ENCODE results near the gene ST3GAL5.

Gene ST3GAL5

GRCh38 chr2:85866165-85866659, 22.6 kb downstream of the ST3GAL5 start:
- DNase-seq (ENCODE audit: low read depth): no peak

DNA sequence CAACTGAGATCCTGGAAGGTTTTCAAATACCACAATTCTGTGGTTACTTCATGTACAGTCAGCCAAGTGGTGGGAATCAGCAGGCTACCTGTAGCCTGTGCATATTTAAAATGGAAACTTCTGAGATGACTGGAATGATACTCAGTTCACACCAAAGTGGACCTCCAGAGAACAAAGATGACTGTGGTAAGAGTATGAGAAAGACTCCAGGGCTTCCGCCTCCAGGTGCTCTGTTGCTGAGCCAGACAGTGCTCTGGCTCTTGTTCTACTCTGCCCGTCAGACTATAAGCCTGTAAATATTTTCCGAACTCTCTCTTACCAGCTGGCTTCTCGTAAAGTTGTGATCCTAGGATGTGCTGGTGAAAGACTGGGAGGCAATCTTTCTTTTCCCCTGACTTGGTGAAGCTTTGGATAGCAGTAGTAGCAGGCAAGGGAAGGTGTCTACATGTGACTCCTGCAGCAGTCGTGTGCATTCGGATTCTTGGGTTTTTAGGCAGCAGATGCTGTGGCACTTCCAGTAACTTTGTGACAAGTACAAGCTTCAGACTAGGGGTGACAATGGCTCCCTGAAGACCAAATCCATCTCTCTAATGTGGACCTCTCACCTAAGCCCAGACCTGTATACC, 23.1 kb downstream of the ST3GAL5 start:
- no peak for DNase-seq (ENCODE audit: low read depth)

DNA sequence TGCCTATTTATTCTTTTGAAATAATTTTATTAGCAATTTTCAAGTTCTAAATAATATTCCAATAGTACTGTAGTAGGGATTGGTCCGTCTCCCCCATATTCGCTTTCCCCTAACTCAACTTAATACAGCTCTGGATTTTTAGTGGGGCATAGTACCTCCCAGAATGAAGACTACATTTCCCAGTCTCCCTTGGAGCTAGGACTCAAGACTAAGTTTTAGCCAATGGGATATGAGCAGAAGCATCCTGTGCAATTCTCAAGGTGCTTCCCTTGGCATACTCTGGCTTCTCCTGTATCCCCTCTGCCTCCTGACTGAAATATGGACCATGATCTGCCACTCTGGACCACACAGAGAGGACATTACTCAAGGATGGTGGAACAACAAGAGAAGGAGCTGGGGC, 24.1 kb downstream of the ST3GAL5 start:
- DNase-seq (ENCODE audit: low read depth): no peak

- DNase-seq (ENCODE audit: low read depth): peak; percentile 26
Measured at GRCh38 chr2:85862426-85862825, 26.4 kb downstream of the ST3GAL5 start.

GRCh38 chr2:85861650-85862049, 27.1 kb downstream of the ST3GAL5 start:
- DNase-seq (ENCODE audit: low read depth): no peak

DNA sequence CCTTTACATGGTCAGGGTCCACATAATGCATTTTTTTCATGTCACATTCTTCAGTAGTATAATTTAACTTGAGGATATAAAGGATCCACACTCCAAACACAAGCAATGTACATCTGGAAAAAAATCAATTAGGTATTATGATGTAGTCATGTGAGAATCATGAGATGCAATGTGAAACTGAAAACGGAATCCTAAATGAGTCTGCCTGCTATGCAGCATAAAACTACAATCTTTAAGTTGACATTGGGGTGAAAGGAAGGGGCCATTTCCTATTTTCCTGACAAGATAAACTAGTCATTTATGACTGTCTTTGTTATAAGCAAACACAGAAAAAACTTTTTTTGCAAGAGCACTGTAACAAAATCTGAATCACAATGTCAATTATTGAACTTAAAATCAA, 27.6 kb downstream of the ST3GAL5 start:
- DNase-seq (ENCODE audit: low read depth): no peak

GRCh38 chr2:85858841-85859240, 29.9 kb downstream of the ST3GAL5 start:
- no peak for DNase-seq (ENCODE audit: low read depth)

GRCh38 chr2:85854897-85855296, 33.9 kb downstream of the ST3GAL5 start:
- DNase-seq (ENCODE audit: low read depth): no peak

- no peak for DNase-seq (ENCODE audit: low read depth)
Measured at GRCh38 chr2:85854166-85854509, 34.7 kb downstream of the ST3GAL5 start.

- no peak for DNase-seq (ENCODE audit: low read depth)
Measured at GRCh38 chr2:85853499-85854165, 35.2 kb downstream of the ST3GAL5 start.

- DNase-seq (ENCODE audit: low read depth): peak; percentile 25
Measured at GRCh38 chr2:85852937-85853498, 35.8 kb downstream of the ST3GAL5 start.

DNA sequence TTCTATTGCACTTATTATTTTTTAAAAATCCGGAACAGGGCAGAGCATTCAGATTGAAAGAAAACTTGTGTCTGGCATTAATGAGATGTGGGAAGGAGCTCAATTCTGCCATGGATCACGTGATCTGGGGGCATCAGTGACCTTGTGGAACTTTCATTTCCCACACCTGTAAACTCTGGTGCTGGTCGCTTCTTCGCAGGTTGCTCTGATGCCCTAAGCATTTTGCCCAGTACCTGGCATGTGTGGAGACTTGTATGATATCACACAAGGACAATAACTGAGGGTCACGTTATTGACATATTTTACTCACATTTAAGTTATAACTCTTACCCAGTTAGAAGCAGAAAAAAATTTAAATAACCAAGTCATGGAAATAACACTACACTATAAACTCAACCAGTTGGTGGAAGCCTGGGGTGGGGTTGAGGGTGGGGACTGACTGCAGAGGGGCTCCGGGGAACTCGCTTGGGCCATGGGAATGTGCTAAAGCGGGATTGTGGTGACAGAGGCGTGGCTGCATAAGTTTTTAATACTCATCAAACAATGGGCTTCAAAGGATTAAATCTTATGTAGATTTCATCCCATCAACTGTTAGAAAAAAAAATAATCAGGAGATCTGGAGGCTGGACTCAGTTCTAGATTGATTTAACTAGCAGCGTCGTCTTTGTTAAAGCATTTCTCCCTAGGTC, 36.5 kb downstream of the ST3GAL5 start:
- no peak for DNase-seq (ENCODE audit: low read depth)

DNA sequence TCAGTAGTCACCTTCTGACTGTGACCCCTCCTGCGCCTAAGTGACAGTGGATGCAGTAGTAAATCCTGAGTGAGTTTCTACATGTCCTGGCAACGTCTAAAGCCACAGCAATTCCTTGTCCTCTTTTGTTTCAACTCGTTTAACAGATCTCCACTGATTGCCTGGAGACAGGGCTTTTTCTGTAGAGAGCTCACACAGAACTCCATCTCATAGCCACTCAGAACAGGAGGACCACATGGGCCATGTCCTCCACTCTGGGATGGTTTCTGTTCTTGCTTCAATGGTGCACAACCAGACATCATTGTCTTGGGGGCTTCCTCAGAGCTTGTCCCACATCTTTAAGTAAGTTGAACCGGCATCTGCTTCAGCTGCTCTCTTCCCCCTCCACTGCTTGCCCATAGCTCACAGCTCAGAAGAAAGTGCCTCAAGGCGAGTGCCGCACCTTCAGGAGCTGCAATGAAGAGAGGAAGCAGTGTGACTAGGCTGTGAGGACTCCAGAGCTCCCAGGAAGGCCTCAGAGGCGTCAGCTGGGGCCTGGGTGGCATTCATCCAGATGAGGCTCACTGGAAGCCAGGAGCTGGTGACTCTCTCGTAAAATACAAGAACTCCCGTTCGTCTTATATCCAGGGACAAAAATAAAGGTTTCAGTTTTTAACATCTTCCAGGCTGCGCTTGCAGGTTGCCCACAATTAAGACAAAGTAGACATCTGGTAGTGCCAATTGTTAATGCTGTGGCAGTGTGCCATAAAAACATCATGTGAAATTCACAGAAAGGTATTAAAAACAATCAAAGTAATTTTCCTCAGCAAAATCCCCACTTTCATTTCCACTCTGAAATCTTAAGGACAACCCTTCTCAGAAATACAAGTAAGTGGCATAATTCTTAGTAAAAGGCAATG, 37.3 kb downstream of the ST3GAL5 start:
- no peak for DNase-seq (ENCODE audit: low read depth)

- no peak for DNase-seq (ENCODE audit: low read depth)
Measured at GRCh38 chr2:85850451-85850850, 38.3 kb downstream of the ST3GAL5 start.

- DNase-seq (ENCODE audit: low read depth): no peak
Measured at GRCh38 chr2:85847051-85847588, 41.7 kb downstream of the ST3GAL5 start.

- DNase-seq (ENCODE audit: low read depth): no peak
Measured at GRCh38 chr2:85846411-85846810, 42.4 kb downstream of the ST3GAL5 start.

GRCh38 chr2:85844486-85844885, 44.3 kb downstream of the ST3GAL5 start:
- no peak for DNase-seq (ENCODE audit: low read depth)

DNA sequence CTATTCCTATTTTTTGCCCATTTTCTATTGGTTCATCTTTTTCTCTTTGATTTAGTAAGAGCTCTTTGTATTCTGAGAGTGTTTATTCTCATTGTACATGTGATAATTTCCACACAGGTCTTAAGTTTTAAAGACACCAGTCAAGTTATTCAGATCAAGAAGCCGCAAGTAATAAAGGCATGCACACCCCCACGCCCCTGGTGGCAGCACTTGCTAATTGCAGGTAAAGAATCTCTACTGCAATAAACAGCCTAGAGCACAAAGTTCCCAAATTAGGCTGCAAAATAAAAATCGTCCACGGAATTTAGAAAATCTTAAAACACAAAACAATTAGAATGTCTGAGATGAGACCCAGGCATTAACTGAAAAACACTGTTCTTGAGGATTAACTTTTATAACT, 45.2 kb downstream of the ST3GAL5 start:
- peak; percentile 35 for DNase-seq (ENCODE audit: low read depth)

- DNase-seq (ENCODE audit: low read depth): no peak
Measured at GRCh38 chr2:85840091-85840490, 48.7 kb downstream of the ST3GAL5 start.

GRCh38 chr2:85839461-85839860, 49.3 kb downstream of the ST3GAL5 start:
- no peak for DNase-seq (ENCODE audit: low read depth)

DNA sequence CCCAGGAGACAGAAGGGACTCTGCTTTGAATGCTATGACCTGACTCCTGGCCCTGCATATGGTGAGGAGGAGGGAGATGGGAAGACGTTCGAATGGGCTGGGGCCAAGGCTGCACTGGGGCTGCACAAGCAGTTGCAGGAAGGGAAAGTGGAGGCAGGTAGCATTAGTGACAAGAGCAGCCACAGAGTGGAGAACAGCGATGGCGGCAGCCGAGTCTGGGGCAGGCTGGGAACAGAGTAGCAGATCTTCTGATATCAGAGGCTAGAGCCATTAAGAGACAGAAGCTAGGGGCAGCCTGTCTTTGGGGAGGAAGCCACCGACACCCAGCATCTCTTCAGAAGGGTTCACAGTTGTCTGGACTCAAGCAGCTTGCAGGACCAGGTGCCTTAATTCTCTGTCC, 50.1 kb downstream of the ST3GAL5 start:
- no peak for DNase-seq (ENCODE audit: low read depth)

DNA sequence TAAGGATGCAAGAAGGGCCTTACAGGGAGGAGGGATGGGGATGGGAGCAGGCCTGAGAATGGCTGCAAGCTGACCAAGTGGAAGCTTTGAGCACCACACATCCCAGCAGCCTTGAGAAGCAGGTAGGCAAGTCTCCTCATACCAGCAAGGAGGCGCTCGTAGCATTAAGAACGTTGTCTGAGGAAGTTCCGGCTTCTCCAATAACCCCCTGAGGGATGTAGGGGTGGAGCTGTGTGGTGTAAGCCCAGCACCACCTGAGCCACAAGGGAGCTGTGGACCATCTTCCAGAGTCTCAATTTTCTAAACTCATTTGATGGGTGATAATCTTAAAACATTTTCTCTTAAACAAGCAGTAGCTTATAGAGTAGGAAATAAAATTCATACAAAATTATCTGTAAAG, 50.6 kb downstream of the ST3GAL5 start:
- DNase-seq (ENCODE audit: low read depth): no peak

Data from activated T-cell treated with anti-CD3 and anti-CD28 coated beads for 48 hours (primary cell).